HG03280 (cell line): ENCODE measurements around the gene FRAT1.
"Not testable (repeated sequence)": the region's sequence is repeated elsewhere in the genome, so short reads cannot be mapped to it uniquely, and the experiment has no call there.

Experiments
- ATAC-seq: cut with Tn5 transposase; IDR thresholded peaks from one replicate; pipeline ENCODE4 v1.9.1; 2021; ENCODE audit warnings: mild to moderate bottlenecking, moderate library complexity; ENCODE audit not compliant: unreplicated experiment

The FRAT1 gene, protein sequence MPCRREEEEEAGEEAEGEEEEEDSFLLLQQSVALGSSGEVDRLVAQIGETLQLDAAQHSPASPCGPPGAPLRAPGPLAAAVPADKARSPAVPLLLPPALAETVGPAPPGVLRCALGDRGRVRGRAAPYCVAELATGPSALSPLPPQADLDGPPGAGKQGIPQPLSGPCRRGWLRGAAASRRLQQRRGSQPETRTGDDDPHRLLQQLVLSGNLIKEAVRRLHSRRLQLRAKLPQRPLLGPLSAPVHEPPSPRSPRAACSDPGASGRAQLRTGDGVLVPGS

DNA sequence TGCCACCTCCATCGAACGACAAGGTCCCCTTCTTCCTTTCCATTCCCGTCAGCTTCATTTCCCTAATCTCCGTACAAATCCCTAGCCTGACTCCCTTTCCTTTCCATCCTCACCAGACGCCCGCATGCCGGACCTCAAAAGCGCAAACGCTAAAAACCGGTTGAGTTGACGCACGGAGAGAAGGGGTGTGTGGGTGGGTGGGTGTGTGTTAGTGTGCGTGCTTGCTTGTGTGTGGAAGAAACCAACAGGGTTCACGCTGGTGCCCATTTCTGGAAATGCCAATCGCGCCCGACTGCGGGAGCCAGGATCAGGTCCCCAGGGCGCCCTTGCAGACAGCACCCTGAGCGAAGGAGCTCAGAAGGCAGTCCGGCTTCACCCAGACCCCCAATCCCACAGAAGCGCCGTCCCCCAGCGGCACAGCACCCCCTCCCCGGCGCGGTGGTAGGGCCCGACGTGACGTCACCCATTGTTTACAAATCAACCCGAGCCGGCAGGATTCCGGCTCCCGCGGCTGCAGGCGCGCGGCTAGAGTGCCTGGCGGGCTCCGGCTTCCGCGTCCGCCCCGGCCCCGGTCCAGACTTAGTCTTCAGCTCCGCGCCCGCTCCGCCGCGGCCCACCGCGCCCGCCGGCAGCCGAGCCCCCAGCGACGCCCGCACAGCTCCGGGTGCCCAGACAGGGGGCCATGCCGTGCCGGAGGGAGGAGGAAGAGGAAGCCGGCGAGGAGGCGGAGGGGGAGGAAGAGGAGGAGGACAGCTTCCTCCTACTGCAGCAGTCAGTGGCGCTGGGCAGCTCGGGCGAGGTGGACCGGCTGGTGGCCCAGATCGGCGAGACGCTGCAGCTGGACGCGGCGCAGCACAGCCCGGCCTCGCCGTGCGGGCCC is at the start of gene FRAT1:
Gene FRAT1, plus strand, starts transcription at position 500 of the 880 bp plus-strand sequence. Its CDS starts 183 bp downstream, at position 683.
- ATAC-seq = peak; percentile 80

DNA sequence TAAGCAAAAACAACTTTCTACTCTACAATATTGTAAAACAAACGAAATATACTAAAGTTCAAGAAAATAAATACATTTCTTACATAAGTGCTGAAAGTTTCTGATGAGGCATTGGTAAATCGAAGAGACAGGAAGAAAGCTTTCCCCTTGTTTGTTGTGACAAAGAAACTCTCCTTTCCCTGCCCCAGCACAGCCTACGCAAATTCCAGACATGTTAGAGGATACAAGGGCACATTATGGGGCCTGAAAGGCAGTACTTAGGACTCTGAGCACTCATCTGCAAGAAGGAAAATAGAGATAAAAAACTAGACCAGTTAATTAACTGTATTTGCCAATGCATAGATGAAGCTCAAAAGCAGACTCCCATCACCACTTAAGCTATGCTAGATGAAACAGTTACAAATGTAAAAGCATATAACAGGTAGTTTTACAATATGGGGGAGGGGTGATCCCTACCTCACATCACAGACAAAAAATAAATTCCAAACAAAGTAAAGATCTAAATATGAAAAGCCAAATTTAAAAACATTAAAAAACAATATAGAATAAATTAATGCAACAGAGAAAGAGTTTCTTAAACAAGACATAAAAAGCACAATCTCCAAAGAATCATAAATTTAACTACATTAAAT is 48.4 kb upstream of the FRAT1 start:
- ATAC-seq = no peak

DNA sequence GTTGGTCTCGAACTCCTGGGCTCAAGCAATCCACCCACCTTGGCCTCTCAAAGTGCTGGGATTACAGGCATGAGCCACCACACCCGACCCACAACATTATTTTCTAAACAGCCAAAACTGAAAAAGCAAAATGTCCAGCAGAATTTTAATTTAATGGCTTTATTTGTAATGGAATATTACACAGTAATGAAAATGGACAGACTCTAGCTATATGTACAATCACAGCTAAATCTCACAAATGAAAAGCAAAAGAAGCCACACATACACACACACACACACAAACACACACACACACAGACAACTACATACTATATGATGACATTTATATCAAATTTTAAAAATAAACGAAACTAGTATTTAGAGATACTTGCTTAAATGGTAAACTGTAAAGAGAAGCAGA is 45.4 kb upstream of the FRAT1 start:
- no peak for ATAC-seq

DNA sequence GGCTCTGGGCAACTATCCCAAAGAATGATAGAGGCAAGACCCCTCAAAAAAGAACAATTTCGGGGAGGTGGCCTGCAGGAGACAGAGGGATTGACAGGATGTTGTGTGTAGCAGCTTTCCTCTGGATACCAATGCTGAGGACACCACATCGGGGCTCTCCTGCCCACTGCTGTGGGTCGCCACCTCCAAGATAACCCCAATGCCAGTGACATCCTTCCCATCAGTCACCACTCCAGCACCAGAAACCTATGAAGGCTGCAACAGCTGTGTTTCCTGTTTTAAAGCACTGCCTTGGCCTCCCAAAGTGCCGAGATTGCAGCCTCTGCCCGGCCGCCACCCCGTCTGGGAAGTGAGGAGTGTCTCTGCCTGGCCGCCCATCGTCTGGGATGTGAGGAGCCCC is 44.2 kb upstream of the FRAT1 start:
- no peak for ATAC-seq

DNA sequence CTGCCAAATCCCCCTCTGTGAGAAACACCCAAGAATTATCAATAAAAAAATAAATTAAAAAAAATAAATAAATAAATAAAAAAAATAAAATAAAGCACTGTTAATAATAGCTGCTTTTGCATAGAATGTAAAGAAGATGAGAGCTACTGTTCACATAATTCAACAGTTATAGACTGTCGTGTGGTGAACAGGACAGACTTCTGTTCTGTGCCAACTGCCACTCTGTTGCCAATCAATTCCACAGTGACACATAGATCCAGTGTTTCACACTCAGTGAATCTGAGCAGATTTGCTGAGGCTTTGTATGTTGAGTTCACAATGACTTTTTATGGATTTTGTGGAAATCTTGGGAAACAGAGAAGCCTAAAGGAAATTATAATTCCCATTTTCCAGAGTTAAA is 41.5 kb upstream of the FRAT1 start:
- ATAC-seq = no peak

DNA sequence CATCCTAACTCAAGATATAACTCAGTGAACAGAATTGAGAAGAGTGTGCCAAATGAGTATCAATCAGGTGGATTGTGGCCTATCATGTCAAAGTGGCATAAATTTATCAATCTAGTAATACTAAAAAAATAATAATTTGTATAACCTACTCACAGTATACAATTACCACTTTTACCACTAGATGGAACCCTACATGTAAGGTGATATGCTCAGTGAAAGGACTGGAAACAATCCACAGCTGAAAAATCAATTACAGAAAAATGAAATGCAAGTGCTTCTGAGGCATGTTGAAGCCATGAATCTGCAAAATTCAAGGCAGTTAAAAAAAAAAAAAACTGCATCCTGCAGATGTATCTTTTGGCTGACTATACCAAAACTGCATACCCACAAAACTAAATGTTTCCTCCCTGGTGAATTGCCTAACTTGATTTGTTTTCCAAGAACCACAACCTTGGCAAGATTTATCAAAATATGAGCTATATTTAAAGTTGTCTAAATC is 40.5 kb upstream of the FRAT1 start:
- ATAC-seq = no peak

DNA sequence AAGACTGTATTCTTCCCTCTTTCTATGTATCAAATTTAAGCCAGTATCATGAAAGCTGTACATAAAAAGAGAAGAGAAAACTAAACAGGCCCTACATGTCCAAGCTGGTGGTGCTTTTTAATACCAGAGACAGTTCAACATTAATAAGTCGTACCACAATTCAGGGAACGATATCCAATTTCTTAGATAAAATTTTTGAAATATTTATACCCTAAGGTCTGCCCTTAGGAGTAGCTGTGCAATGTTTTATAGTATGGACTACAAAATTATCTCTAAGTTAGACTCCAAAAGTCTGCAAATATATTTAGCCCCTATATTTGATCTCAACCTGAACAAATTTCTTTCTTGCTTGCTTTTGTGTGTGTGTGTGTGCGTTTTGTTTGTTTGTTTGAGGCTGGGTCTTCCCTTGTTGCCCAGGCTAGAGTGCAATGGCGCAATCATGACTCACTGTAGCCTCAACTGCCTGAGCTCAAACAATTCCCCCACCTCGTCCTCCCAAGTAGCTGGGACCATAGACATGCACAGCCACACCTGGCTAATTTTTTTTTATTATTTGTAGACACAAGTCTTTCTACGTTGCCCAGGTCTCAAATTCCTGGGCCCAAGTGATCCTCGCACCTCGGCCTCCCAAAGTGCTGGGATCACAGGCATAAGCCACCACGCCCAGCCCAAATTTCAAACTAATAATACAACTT is 39.8 kb upstream of the FRAT1 start:
- no peak for ATAC-seq

DNA sequence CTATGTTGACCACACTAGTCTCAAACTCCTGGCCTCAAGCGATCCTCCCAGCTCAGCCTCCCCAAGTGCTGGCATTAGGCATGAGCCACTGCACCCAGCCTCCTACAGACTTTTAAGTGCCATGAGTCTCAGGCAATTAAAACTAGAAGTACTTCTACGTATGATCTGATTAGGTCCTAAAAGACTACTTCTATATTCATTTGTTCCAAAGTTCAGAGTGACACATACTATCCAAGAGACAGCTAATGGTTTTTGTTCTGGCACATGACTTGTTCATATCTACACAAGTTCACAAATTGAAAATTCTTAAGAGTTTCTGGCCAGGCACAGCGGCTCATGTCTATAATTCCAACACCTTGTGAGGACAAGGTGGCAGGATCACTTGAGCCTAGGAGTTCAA is 38.3 kb upstream of the FRAT1 start:
- no peak for ATAC-seq

DNA sequence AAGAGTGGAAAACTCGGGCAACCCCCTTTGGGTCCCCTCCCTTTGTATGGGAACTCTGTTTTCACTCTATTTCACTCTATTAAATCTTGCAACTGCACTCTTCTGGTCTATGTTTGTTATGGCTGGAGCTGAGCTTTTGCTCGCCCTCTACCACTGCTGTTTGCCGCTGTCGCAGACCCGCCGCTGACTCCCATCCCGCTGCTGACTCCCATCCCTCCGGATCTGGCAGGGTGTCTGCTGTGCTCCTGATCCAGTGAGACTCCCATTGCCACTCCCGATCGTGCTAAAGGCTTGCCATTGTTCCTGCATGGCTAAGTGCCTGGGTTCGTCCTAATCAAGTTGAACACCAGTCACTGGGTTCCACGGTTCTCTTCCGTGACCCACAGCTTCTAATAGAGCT is 29.0 kb upstream of the FRAT1 start:
- not testable (repeated sequence) for ATAC-seq

DNA sequence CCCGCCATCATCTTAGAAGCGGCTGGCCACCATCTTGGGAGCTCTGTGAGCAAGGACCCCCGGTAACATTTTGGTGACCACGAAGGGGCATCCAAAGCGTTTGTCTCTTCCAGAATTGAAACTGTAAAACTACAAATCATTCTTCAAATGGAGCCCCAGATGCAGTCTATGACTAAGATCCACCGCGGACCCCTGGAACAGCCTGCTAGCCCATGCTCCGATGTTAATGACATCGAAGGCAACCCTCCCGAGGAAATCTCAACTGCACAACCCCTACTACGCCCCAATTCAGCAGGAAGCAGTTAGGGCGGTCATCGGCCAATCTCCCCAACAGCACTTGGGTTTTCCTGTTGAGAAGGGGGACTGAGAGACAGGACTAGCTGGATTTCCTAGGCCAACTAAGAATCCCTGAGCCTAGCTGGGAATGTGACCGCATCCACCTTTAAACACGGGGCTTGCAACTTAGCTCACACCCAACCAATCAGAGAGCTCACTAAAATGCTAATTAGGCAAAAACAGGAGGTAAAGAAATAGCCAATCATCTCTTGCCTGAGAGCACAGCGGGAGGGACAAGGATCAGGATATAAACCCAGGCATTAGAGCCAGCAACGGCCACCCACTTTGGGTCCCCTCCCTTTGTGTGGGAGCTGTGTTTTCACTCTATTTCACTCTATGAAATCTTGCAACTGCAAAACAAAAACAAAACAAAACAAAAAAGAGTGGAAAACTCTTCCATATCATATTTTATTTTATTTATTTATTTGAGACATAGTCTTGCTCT is 28.3 kb upstream of the FRAT1 start:
- not testable (repeated sequence) for ATAC-seq

DNA sequence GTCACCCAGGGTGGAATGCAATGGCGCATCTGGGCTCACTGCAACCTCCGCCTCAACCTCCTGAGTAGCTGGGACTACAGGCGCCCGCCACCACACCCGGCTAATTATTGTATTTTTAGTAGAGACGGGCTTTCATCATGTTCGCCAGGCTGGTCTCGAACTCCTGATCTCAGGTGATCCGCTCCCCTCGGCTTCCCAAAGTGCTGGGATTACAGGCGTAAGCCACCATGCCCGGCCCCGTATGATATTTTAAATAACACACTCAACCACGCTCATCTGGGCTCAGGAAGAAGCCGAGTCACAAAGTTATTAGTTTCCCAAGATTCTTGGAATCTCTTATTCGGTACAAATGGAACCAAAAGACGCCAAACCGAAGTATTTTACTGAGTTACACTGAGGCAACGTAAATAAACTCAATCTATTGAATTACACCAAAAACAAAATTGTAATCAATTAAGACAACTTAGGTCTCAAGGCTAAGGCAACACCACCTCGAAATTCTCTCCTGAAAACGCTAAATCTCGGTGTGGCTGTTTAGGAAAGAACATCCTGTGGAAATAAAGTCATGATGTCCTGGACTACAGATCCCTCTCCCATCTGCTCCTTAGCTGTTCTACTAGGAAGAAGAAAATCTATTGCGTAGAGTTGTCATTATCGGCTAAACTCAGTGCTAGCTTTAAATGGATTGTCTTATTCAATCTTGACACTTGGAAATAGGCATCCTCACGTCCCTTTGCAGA is 27.5 kb upstream of the FRAT1 start:
- no peak for ATAC-seq

DNA sequence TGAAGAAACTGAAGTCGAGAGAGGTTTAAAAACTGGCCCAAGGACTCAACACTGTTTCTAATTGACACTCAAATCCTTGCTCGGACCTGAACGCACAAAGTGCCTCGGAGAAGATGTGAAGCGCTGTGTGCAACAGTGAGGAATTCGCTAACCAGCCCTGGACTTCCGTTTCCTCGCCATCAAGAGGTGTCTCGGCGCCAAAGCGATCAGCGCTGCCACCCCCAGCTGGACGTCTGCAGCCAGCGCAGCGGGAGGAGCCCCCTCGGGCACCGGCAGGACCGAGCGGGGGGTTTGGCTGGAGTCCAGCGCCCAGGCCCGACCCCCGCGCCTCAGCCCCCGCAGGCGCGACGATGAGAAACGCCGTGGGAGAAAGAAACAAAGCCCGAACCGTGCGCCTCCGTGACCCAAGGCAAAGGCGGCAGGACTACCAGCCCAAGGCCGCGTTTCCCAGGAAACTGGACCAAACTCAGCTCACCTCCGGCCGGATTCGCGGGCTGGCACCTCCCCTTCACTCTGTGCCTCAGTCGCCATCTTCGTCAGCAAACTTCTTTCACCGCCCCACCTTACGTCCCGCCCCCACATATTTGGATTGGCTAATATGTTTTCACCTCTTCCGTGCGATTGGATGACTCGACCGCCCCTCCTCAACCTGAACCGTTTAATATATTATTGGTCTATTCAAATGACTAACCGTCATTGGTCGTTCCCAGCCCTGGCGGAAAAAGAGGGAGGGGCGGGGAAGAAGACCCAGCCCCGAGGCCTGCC is 26.8 kb upstream of the FRAT1 start, which contains the start of gene ARHGAP19:
Gene ARHGAP19, minus strand, starts transcription at position 541 of the 765 bp plus-strand sequence. Its CDS starts 10 bp downstream, at position 531.
- peak; percentile 98 for ATAC-seq

DNA sequence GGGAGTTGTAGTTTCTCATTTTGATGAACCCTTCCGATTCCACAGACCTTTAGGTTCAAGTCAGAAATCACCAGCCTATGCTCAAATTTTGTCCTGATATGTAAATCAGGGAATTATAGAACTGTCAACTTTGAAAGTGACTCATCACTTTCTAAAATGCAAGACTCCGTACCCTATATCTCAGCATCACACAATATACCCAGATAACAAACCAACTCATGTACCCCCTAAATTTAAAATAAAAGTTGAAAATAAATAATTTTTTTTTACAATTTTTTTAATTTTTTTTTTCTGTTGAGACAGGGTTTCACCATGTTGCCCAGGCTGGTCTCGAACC is 26.2 kb upstream of the FRAT1 start:
- no peak for ATAC-seq

DNA sequence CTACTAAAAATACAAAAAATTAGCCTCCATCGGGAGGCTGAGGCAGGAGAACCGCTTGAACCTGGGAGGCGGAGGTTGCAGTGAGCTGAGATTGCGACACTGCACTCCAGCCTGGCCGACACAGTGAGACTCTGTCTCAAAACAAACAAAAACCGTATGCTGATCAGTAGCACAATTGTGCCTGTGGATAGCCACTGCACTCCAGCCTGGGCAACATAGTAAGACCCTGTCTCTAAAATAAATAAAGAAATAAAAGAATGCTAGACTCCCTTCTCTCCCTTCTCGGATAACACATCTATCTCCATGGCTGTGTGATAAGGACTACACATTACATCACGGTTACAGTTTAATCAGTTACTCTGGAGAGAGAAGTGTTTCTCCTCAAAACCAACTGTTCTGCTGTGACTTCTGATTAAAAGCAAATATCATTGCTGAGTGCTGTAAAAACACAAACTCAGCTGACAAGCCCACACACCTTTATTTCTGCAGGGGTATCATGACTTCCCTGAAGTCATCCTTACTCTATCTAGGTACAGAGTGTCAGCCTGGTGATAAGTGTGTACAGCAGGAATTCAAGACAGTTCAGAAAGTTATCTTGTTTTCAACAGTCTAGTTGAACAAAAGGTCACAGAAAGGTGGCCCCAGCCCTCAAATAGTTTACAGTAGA is 21.4 kb upstream of the FRAT1 start:
- ATAC-seq = no peak

DNA sequence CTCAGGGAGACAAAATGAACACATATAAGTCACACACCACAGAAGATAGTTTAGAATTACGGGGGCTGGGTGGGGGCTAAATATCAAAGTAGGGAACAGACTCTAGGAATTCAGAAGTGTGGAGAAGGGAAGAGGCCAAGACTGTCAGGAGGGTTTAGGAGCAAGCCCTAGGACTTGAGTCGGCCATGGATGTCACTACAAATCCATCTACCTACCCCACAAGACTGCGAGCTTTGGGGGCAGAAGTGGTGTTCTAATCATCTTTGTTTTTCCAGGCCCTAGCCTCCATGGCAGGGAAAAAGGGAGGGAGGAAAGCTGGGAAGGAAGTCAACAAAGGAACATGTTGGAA is 20.9 kb upstream of the FRAT1 start:
- no peak for ATAC-seq

DNA sequence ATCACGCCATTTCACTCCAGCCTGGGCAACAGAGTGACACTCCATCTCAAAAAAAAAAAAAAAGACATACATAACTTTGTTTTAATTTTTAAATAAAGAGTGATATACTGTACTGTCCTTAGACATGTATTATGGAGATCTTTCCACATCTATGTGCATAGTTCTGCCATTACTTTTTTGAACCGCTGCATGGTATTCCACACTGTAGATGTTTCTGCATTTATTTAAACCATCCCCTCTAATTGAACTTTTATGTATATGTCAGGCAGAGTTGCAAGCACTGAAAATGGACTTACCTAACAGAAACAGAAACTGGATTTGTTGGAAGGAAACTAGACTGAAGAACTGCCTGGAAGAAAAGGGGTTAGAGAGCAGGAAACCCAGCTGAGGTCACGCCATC is 18.1 kb upstream of the FRAT1 start:
- ATAC-seq = no peak

DNA sequence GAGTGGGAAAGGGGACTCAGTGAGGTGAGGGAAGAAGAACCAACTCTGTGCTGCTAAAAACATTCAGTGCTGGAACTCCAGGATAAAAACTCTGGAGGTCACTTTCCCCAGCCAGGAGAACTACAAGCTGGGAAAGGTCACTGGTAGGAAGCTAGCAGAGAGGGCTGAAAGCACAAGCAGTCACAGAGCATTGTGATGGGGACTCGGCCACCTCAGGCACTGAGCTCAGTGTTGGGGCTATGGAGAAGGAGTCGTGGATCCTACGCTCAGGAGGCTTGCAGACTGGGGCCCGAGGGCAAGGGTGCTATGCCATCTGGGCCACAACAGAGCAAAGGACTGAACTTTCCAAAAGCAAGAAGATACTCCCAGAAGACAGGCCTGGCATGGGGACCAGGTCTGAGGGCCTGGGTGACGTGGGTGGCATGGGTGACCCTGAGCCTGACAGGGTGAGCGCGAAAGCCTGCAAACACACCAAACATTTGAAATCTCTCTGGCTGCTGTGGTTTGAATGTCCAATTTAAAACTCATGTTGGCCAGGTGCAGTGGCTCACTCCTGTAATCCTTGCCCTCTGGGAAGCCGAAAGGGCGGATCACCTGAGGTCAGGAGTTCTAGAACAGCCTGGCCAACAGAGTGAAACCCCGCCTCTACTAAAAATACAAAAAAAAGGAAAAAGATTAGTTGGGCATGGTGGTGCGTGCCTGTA is 16.8 kb upstream of the FRAT1 start:
- no peak for ATAC-seq

DNA sequence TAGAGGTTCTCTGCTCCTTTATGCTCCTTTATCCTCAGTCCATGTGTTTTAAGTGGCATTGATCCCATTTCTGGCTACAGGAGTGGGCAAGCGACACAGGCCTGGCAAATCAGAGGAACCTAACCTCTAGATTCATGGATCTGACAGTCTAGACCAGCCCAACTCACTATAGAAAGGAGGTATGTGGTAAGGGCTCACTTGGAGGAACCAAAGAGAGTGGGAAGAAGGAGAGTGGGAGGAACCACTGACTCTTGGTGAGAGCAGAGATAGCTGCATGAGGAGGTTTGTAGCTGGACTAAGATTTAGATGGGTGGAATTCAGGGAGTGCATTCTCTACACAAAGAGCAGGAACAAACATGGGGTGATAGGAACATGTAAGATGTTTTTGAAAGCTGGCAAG is 11.6 kb upstream of the FRAT1 start:
- ATAC-seq = no peak
